GM18951 (cell line): ENCODE data around the gene NPL.

ENCODE experiments used
- POLR2A ChIP-seq: IDR thresholded peaks from 4 replicates; pipeline ENCODE4 v1.6.1; 2011; ENCODE audit warnings: mild to moderate bottlenecking; ENCODE audit not compliant: insufficient read length, insufficient read depth; ENCODE audit errors: extremely low read depth
- in situ Hi-C: fragments of 300-500 bp; cut with MboI; formaldehyde crosslinking; loops from one replicate; pipeline ENCODE4 v1.12.0; 2022; ENCODE audit warnings: low sequenced_read_pairs, mixed read lengths, inconsistent platforms; ENCODE audit not compliant: unreplicated experiment

NPL gene

DNA sequence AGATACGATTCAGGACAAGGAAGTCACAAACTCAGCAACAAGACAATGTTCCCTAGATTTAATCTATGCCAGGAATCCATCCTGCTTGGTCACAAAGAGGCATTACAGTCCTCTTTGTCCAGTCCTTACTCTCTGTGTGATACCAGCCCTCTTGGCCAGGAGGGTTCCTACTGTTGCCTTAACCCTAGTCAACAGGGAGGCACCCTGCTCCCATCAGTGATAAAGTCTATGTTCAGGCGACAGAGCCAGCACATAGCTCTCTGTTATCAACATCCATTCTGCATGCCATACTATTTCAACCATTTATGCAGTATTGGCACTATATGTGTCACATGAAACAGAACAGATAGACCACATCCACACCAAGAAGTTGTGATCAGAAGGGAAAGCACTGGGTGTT lies 4.4 kb upstream of the NPL start:
- in situ Hi-C loops: loop anchor here (10.0 kb wide), 2 partner anchors 340 to 700 kb away; no protein-coding TSS in a partner anchor
- TF ChIP-seq POLR2A: no peak

GRCh38 chr1:182786223-182786994 lies 3.2 kb upstream of the NPL start:
- no peak for TF ChIP-seq POLR2A
- in situ Hi-C loops: loop anchor here (10.0 kb wide), 2 partner anchors 342 to 702 kb away; no protein-coding TSS in a partner anchor

- in situ Hi-C loops: loop anchor here (10.0 kb wide), 2 partner anchors 342 to 702 kb away; no protein-coding TSS in a partner anchor
- TF ChIP-seq POLR2A: no peak
These were observed 2.6 kb upstream of the NPL start for GRCh38 chr1:182786995-182787324.

DNA sequence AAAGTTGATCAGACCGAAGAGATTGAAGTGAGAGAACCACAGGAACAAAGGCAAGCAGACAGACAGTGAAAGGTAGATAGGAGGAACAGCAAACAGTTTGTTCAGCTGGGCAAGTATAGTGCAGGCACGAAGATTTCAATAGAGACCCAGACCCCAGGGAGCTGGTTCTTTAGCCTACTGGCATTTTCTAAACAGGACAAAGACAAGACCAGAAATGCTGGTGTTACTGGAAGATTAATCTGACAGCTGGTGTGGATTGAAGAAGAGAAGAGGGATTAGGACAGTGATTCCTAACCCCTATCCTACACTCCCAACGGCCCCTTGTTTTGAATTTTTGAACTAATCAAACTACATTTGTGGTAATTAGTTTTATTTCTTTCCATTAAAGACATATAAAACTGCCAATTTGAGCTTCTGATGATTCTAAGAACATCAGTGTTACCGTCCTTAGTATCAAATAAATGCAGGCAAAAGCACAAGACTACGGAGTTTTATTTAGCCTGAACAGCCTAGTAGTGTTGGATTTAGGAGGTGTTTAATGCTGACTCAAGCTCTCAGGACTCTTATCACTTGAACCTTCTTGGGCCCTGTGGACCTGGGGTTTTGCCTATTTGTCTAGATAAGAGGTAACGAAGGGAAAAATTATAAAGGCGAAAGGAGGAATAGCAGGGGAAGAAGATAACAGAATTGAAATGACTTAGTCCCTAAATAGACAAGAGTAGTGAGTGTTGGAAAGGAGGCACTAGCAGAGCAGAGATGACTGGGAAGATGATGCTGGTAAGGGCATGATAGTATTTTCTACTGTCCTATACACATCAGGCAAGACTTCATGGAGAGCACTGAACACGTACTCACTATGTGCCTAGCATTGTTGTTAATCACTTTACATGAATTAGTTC lies 2.0 kb downstream of the NPL start:
- in situ Hi-C loops: no loop called here
- no peak for TF ChIP-seq POLR2A

DNA sequence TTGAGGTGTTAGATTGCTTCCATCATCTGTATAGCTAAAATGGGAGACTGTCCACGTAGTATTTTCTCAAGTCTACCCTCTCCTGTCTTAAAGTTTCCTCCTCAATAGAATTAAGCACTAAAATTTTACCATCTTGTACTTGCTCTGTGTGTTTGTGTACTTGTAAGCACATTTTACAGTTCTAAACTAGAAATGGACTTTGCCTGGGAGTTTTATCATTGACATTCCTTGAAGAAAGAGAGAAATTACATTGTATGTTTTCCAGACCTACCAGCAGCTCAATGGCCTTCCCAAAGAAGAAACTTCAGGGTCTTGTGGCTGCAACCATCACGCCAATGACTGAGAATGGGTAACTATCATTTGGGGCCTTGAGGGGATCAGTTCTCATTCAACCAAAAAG lies 4.5 kb downstream of the NPL start:
- TF ChIP-seq POLR2A: no peak
- in situ Hi-C loops: no loop called here

DNA sequence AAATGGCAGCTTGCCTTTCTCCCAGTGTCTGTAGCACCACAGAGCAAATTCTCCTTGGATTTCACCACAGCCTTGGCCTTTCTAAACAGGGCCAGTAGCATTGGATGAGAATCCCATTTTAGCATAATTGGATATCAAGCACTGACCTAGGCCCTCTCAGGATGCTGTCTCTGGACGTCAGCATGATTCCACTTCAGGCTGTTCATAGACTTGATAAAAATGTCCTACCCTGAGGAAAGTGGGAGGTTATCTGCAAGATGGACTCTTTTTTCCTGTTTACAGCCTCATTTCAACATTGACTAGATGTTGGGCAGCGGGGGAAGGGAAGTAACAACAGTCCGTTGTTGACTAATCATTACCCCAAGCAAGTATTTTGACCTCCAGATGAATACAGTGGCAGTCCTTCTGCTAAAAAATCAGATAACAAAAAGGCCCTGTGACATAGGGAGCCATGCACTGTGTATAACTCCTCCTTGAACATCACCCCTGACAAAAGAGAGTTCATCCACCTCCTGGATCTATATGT lies 5.2 kb downstream of the NPL start:
- in situ Hi-C loops: no loop called here

DNA sequence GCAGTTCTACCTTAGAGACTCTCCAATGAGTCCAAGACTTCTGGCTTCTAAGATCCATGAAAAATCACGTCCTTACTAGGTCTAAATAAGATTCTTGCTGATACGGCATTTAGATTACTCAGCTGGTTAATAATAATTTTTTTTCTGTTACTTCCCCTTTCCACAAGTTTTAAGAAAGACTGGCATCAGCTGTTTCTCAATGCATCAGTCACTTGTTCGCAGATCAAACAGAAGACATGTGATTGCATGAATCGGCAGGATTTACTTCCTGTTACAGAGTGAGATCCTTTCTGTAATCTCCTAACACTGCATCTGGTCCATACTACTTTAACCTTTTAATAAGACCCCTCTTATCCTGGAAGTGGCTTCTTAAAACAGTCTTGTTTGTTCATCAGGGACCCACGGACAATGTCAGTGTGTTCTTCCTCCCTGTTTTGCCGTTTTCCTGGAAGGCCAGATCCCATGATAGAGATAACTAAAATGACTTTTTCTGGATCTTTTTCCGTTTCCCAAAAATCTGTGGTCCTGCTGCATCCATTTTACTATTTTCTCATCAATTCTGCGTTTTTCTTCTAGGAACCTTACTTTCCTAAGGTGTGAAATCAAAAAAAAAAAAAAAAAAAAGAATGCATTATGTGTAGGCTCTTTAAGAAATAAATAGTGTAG lies 6.1 kb downstream of the NPL start:
- in situ Hi-C loops: no loop called here

More for the DNA sequence above, 5.2 kb downstream of the NPL start:
- TF ChIP-seq POLR2A: no peak

GRCh38 chr1:182802006-182802803 lies 12.6 kb downstream of the NPL start:
- in situ Hi-C loops: no loop called here
- no peak for TF ChIP-seq POLR2A

More for the DNA sequence above, 6.1 kb downstream of the NPL start:
- TF ChIP-seq POLR2A: no peak

- in situ Hi-C loops: no loop called here
- TF ChIP-seq POLR2A: no peak
These were observed 14.3 kb downstream of the NPL start for GRCh38 chr1:182803846-182804245.

DNA sequence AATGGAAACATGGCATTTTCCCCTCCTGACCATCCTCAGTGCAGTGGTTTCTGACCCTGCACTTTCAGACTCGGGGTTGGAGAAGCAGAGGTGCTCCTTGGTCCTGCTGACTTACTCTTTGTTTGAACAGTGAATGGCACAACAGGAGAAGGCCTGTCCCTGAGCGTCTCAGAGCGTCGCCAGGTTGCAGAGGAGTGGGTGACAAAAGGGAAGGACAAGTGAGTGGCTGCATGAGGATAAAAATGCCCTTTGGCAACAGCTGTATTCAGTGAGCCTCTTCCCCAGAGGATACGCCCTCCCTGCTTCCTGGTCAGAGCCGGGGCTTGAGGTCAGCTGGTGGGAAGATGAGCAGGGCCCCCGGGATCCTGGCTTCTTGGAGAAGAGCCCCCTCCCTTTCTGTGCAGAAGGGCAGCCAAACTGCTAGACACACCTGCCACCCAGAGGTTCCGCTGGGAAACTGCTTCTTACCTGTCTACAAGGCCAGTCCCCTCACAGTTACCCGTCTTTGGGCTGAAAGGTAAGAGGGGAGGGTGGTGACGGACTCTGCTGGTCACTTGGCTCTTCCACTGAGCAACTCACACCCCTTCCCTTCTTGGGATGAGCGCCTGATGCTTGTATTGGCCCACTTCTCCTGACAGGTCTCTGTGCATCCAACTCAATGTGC lies 16.6 kb downstream of the NPL start:
- in situ Hi-C loops: no loop called here

GRCh38 chr1:182807907-182808306 lies 18.3 kb downstream of the NPL start:
- no peak for TF ChIP-seq POLR2A
- in situ Hi-C loops: no loop called here

More for the DNA sequence above, 16.6 kb downstream of the NPL start:
- no peak for TF ChIP-seq POLR2A

GRCh38 chr1:182809414-182809957 lies 19.9 kb downstream of the NPL start:
- no peak for TF ChIP-seq POLR2A
- in situ Hi-C loops: no loop called here
